HG03196 (cell line): ENCODE data around the gene SLC4A8.

Source experiments
- ATAC-seq: cut with Tn5 transposase; IDR thresholded peaks from one replicate; pipeline ENCODE4 v1.9.1; 2021; ENCODE audit not compliant: unreplicated experiment

The SLC4A8 gene

DNA sequence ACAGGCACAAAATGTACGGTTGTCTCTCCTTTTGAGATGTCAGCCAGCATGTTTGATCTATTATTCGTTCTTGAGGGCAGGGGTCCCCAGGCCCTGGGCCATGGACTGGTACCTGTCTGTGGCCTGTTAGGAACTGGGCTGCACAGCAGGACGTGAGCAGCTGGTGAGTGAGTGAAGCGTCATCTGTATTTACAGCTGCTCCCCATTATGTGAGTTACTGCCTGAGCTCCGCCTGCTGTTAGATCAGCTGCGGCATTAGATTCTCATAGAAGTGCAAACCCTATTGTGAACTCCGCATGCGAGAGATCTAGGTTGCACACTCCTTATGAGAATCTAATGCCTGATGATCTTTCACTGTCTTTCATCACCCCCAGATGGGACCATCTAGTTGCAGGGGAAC is 125.0 kb downstream of the SLC4A8 start:
- ATAC-seq = no peak
